Skeletal muscle tissue (tissue), 4 donors: ENCODE data around the gene KCTD2. TPM values are rescaled to one million over a fixed set of nuclear protein-coding genes. Genes with fewer than 3 reads are reported as not detected.
"Not testable (repeated sequence)": the region's sequence is repeated elsewhere in the genome, so short reads cannot be mapped to it uniquely, and the experiment has no call there.

Experiments
- H3K27ac ChIP-seq: one replicate; pipeline ENCODE4 v1.7.0; 2013; ENCODE audit warnings: mild to moderate bottlenecking, low read depth, low read length, inconsistent platforms
- H3K27me3 ChIP-seq, 3 donors: one replicate each; pipeline ENCODE4 v1.7.0; 2013; ENCODE audit warnings: low read length in 3 of 3; ENCODE audit not compliant: control insufficient read depth in 3 of 3, insufficient read depth in 3 of 3
- H3K36me3 ChIP-seq, 3 donors: one replicate each; pipeline ENCODE4 v1.7.0; 2013; ENCODE audit warnings: low read length in 3 of 3; ENCODE audit not compliant: control insufficient read depth in 3 of 3, insufficient read depth in 3 of 3
- H3K4me1 ChIP-seq, 3 donors: one replicate each; pipeline ENCODE4 v1.7.0; 2013; ENCODE audit warnings: low read length in 3 of 3, mild to moderate bottlenecking in 3 of 3; ENCODE audit not compliant: control insufficient read depth in 3 of 3, insufficient read depth in 3 of 3
- H3K4me3 ChIP-seq, 3 donors: one replicate each; pipeline ENCODE4 v1.7.0; 2013; ENCODE audit warnings: low read length in 3 of 3
- H3K9ac ChIP-seq, 3 donors: one replicate each; pipeline ENCODE4 v1.7.0; 2013; ENCODE audit warnings: low read length in 3 of 3, mild to moderate bottlenecking in 3 of 3, moderate library complexity in 2 of 3, low read depth in 1 of 3
- H3K9me3 ChIP-seq, 3 donors: one replicate each; pipeline ENCODE4 v1.7.0; 2013; ENCODE audit warnings: low read length in 3 of 3; ENCODE audit not compliant: control insufficient read depth in 3 of 3
- total RNA-seq: library from RNA; depleted of rRNA; stranded (reverse); fragments of >200 nt; gene quantifications from one replicate; pipeline ENCODE4 v1.2.3, GENCODE V29; 2014
- donor health status: Osteomylitis.

KCTD2 gene
- total RNA-seq, 1 donor from 2014 or later = 9.4 TPM

DNA sequence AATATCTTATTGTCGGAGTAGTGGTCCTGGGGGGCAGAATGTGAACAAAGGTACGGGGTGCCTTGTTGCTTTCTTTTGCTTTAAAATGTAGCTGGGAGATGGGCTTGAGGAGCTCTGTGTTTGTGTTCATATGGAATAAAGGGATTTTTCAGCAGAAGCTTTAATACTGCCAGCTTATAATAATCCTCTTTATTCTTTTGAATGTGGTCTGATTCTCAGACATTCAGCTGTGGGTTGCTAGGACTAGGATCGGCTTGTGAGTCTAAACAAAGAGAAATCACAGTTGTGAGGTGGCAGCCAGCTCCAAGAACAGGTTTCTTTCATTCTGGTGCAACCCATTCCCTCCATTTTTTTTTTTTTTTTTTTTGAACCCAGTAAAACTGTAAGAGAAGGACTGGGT lies 27.3 kb upstream of the KCTD2 start:
- Histone ChIP-seq H3K27ac (no peak overlapping the region), H3K36me3 (peaks cover 36 to 44% (median 41%) of the 10 kb centered on the region in 3 donors), H3K9me3 (no peaks in the 10 kb centered on the region), H3K9ac (no peak overlapping the region), H3K4me3 (no peak overlapping the region), H3K27me3 (no peaks in the 10 kb centered on the region), H3K4me1 (no peaks in the 10 kb centered on the region)

DNA sequence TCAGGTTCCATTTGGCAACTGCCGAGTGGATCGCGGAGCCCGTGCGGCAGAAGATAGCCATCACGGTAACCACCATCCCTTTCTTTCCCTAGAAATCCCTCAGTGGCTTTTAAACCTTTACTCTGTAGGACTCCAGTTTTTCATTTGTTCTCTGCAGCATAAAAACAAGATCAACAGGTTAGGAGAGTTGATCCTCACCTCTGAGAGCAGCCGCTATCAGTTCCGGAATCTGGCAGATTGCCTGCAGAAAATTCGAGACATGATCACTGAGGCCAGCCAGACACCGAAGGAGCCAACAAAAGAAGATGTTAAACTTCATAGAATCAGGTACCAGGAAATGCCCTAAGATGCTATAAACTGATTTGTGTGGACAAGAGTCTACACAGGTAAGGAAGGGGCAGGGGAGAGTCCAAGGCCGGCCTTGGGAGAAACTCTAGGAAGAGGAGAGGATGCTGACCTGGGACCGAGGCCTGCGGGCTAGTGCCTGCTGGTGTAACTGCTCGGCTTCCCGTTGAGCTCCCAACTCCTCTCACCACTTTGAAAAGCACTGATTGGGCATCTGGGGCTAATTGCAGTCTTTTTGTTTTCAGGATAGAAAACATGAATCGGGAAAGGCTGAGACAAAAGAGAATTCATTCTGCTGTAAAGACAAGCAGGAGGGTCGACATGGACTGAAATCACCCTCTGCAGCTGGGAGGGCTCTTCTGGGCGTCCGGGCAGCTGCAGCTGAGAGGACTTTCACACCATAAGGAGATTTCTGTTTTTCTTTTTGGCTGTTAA lies 26.5 kb upstream of the KCTD2 start:
- no peaks in the 10 kb centered on the region for H3K4me1 ChIP-seq
- H3K27me3 ChIP-seq = no peaks in the 10 kb centered on the region
- peaks cover 36 to 44% (median 39%) of the 10 kb centered on the region in 3 donors for H3K36me3 ChIP-seq
- H3K27ac ChIP-seq = no peak overlapping the region
- H3K4me3 ChIP-seq = no peak overlapping the region
- no peaks in the 10 kb centered on the region for H3K9me3 ChIP-seq
- no peak overlapping the region for H3K9ac ChIP-seq

DNA sequence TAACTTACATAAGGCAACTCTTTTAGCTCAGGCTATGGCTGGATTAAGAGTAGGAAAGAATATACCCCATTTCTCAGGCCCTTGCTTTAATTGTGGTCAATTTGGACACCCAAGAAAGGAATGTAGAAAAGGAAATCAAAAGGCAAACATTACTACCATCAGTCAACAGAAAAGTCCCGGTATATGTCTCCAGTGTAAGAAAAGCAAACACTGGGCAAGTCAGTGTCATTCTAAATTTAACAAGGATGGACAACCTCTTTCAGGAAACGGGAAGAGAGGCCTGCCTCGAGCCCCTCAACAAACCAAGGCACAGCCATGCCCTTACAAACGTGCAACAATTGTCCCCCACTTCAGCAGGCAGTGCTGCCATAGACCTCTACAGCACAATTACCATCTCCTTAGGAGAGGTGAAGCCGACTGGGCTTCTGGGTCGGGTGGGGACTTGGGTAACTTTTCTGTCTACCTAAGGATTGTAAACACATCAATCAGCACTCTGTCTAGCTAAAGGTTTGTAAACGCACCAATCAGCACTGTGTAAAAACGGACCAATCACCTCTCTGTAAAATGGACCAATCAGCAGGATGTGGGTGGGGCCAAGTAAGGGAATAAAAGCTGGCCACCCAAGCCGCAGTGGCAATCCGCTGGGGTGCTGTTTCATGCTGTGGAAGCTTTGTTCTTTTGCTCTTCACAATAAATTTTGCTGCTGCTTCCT lies 22.2 kb upstream of the KCTD2 start:
- H3K9me3 ChIP-seq = no peaks in the 10 kb centered on the region
- no peak overlapping the region for H3K4me3 ChIP-seq
- H3K27ac ChIP-seq = no peak overlapping the region
- no peak overlapping the region for H3K9ac ChIP-seq
- H3K27me3 ChIP-seq = no peaks in the 10 kb centered on the region
- no peaks in the 10 kb centered on the region for H3K4me1 ChIP-seq
- H3K36me3 ChIP-seq = peaks cover 24 to 29% (median 25%) of the 10 kb centered on the region in 3 donors

DNA sequence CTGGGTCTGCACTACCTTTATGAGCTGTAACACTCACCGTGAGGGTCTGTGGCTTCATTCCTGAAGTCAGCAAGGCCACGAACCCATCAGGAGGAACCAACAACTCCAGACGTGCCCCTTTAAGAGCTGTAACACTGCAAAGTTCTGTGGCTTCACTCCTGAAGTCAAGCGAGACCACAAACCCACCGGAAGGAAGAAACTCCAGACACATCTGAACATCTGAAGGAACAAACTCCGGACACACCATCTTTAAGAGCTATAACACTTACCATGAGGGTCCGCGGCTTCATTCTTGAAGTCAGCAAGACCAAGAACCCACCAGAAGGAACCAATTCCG lies 21.7 kb upstream of the KCTD2 start:
- not testable (repeated sequence) for H3K9ac ChIP-seq, H3K27ac ChIP-seq, H3K27me3 ChIP-seq, H3K9me3 ChIP-seq, H3K4me3 ChIP-seq, H3K4me1 ChIP-seq
- H3K36me3 ChIP-seq = peaks cover 19 to 24% (median 21%) of the 10 kb centered on the region in 3 donors

DNA sequence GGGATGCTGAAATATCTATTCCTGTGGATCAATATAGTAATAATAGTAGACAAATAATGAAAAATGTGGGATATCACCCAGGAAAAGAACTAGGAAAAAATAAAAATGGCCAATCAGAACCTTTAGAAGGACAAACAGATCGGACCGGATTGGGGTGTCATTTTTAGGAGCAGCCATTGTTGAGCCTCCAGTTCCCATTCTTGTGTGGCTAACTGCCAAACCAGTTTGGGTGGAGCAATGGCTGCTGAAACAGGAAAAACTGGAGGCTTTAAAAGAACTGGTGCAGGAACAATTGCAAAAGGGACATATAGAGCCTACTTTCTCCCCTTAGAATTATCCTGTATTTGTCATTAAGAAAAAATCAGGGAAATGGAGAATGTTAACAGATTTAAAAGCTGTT lies 20.4 kb upstream of the KCTD2 start:
- not testable (repeated sequence) for H3K4me3 ChIP-seq, H3K9ac ChIP-seq, H3K27me3 ChIP-seq, H3K9me3 ChIP-seq, H3K4me1 ChIP-seq, H3K27ac ChIP-seq
- H3K36me3 ChIP-seq = peaks cover 6 to 11% (median 10%) of the 10 kb centered on the region in 3 donors

DNA sequence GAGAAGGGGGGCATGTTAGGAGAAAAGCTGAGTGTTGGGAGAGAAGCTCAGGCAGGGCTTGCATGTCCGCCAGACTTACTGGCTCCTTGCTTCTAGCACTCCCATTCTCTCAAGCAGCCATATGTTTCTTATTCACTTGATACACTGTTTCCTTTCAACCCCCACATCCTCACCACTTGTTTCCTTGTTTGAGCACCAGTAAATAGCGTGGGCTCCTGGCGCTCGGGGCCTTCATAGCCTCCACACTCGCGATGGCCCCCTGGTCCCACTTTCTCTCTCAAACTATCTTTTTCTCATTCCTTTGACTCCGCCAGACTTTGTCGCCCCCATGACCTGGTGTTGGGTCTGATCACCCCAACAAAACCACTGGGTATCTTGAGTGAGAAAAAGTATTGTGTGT lies 16.9 kb upstream of the KCTD2 start:
- no peak overlapping the region for H3K27ac ChIP-seq
- no peaks in the 10 kb centered on the region for H3K27me3 ChIP-seq
- H3K4me3 ChIP-seq = no peak overlapping the region
- H3K9me3 ChIP-seq = no peaks in the 10 kb centered on the region
- H3K4me1 ChIP-seq = peaks cover 23 to 31% (median 30%) of the 10 kb centered on the region in 3 donors
- H3K9ac ChIP-seq = no peak overlapping the region
- H3K36me3 ChIP-seq = no peaks in the 10 kb centered on the region

DNA sequence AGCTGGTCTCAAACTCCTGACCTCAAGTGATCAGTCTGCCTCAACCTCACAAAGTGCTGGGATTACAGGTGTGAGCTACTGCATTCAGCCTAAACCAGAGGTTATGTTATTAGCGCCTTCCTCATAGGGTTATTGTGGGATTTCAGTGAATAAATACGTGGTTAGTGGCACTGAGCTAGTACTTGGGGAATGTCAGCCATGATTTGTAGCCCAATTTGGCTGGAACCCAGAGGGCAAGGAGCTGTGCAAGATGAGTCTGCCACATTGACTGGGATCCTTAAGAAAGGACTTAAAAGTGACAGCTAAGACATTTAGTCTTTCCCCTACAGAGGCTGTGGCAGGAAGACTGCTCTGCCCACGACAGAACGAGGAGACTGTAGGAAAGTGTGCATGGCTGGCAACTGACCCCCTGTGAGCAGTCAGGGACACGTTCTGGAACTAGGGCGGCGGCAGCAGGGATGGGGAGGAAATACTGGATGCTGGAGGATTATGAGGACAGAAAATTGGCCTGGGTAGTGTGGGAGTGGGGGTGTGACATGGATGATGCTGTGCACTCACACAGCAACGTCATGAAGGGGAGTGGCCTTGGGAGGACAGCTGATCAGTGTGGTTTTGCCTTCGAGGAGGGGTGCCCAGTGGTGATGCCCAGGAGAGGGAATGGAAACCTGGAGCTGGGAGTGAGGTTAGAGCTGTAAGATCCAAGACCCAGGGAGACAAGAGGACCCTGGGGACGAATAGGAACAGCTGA lies 14.9 kb upstream of the KCTD2 start:
- Histone ChIP-seq H3K27me3 (no peaks in the 10 kb centered on the region), H3K4me3 (peak overlapping the region; percentile 42 to 84 (median 84)), H3K36me3 (peaks cover 0 to 4% (median 0%) of the 10 kb centered on the region in 3 donors), H3K9ac (peak overlapping the region; percentile 38 to 54 (median 50)), H3K9me3 (no peaks in the 10 kb centered on the region), H3K4me1 (peaks cover 27 to 48% (median 40%) of the 10 kb centered on the region in 3 donors), H3K27ac (peak overlapping the region; percentile 1)

DNA sequence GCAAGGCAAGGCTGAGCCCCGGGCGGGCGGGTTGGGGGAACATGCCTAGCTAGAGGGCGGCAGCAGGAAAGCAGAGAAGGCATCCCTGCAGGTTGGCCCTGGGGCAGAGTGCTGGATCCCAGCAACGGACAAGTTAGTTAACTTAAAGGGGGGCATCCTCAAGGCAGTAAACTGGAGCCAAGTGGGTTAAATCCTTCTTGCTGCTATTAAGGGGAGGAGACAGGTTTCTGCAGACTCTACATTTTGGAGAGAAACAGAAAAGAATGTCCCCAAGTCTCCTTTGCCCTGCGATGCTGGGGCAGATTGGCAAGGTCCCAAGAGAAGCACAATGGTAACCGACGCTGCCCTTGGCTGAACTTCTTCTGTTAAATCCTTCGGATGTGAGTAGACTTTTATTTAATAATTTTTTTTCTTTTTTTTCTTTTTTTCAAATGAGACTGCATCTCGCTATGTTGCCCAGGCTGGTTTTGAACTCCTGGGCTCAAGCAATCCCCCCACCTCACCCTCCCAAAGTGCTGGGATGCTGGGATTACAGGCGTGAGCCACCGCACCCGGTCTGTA lies 14.2 kb upstream of the KCTD2 start:
- Histone ChIP-seq H3K27ac (peak overlapping the region; percentile 1), H3K9ac (peak overlapping the region; percentile 50 to 77 (median 51))

DNA sequence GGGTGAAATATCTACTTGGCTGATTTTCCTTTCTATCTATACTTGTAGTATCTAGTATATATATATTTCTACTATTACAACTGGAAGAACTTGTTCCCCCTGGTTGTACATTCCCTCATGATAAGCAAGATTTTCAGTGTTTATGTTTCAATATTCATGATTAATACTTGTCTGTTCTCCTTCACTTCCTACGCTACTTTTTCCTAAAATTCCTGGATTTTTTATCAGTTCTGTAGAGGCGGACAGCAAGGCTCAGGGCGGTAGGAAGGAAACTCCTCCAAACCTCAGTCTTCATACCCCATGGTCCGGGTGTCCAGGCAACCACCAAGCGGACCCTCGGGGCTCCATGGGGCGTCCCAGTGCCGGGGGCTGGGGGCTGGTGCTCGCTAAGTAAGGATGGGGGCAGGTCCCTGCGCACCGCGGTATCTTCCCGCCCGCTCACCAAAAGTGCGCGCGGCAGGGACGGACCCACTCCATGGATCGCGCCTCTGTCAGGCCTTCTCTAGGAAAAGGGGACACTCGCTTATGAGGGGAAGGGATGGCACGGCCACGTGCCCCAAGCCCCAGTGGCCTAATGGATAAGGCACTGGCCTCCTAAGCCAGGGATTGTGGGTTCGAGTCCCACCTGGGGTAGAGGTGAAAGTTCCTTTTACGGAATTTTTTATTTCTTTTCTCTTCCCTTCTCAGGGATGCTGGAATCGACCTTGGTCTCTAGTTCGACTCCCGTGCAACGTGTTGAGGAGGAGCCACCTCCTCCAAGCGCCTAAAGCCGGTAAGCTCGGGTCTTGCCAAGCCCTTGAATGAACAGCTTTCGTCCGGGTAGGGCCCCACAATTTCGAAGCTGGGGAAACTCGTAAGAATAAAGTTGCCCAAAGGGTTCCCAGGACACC lies 13.4 kb upstream of the KCTD2 start:
- peak overlapping the region; percentile 40 to 77 (median 60) for H3K9ac ChIP-seq
- no peaks in the 10 kb centered on the region for H3K27me3 ChIP-seq
- no peaks in the 10 kb centered on the region for H3K9me3 ChIP-seq
- peaks cover 27 to 48% (median 40%) of the 10 kb centered on the region in 3 donors for H3K4me1 ChIP-seq
- peak overlapping the region; percentile 74 to 84 (median 84) for H3K4me3 ChIP-seq
- peaks cover 4 to 10% (median 4%) of the 10 kb centered on the region in 3 donors for H3K36me3 ChIP-seq
- H3K27ac ChIP-seq = peak overlapping the region; percentile 84

More for the DNA sequence above, 14.2 kb upstream of the KCTD2 start:
- Histone ChIP-seq H3K9me3 (no peaks in the 10 kb centered on the region), H3K36me3 (peaks cover 0 to 4% (median 0%) of the 10 kb centered on the region in 3 donors), H3K4me3 (peak overlapping the region; percentile 42 to 84 (median 84)), H3K4me1 (peaks cover 27 to 48% (median 40%) of the 10 kb centered on the region in 3 donors), H3K27me3 (no peaks in the 10 kb centered on the region)
